Ovary (tissue), 10 donors: ENCODE measurements around the gene MAGEH1. TPM values are rescaled to one million over a fixed set of nuclear protein-coding genes. Genes with fewer than 3 reads are reported as not detected.
"Not testable (repeated sequence)": the region's sequence is repeated elsewhere in the genome, so short reads cannot be mapped to it uniquely, and the experiment has no call there.

Experiments
- DNase-seq, 5 donors: peaks; one replicate each; pipeline ENCODE4 v3.0.0-alpha.2; 2019 to 2020
- H3K27ac ChIP-seq, 2 donors: fragments of 200-600 bp; one replicate each; pipeline versions ENCODE4 v1.5.1 to v1.8.0; 2019 to 2022
- H3K27me3 ChIP-seq: fragments of 200-600 bp; one replicate; pipeline ENCODE4 v1.8.0; 2022
- H3K36me3 ChIP-seq: fragments of 200-600 bp; sonication (generic); one replicate; pipeline ENCODE4 v1.5.1; 2019
- H3K4me1 ChIP-seq: one replicate; pipeline ENCODE4 v1.8.1; 2013; ENCODE audit warnings: mild to moderate bottlenecking, moderate library complexity; ENCODE audit not compliant: insufficient read depth
- H3K4me3 ChIP-seq: fragments of 200-600 bp; sonication (generic); one replicate; pipeline ENCODE4 v1.5.1; 2017
- H3K9me3 ChIP-seq, 2 donors: fragments of 200-600 bp in 1 of 2; sonication (generic) in 1 of 2; one replicate each; pipeline versions ENCODE4 v1.5.1 to v1.8.1; 2013 to 2019; ENCODE audit warnings: mild to moderate bottlenecking in 1 of 2, moderate library complexity in 1 of 2
- EP300 ChIP-seq: sonication (generic); formaldehyde crosslinking; IDR thresholded peaks from one replicate; pipeline ENCODE4 v1.6.1; 2017; ENCODE audit warnings: antibody characterized with exemption
- POLR2A ChIP-seq: fragments of 450-650 bp; IDR thresholded peaks from one replicate; pipeline ENCODE4 v1.6.1; 2017; ENCODE audit warnings: antibody characterized with exemption, mild to moderate bottlenecking, moderate library complexity
- WGBS, 3 donors: extraction: QIAGEN DNeasy Blood & Tissue Kit in 1 of 3; methylation state at CpG; one replicate each; pipeline versions ENCODE4 v1.1.5 to v1.1.7; 2013 to 2017; 5-methylcytosine and 5-hydroxymethylcytosine counted together
- intact Hi-C, 4 donors: fragments of 100-400 bp; cut with DNase I; formaldehyde crosslinking; loops; one replicate each; pipeline versions ENCODE4 v1.11.0 to v1.15.1; 2022 to 2023
- long read RNA-seq, 3 donors: library from polyadenylated mRNA in 2 of 3; unstranded in 2 of 3; transcript quantifications; one replicate each; pipeline ENCODE4 v2.0.0 and lab custom pipeline, GENCODE V29; 2021 to 2026
- polyA plus RNA-seq, 2 donors: library from polyadenylated mRNA; stranded (reverse); fragments of 200-250 nt in 1 of 2; fragments of 350-450 nt in 1 of 2; fragmentation: Illumina TruSeq in 1 of 2; extraction: RNeasy Lipid Tissue Mini Kit (QIAGEN cat#74804) in 1 of 2; gene quantifications; one replicate each; pipeline ENCODE4 v1.2.3, GENCODE V29; 2013 to 2014
- total RNA-seq, 7 donors: library from RNA; depleted of rRNA in 2 of 7; stranded (reverse); fragments of >200 nt in 2 of 7; fragmentation: NEBNext Ultra II Directional in 3 of 7; extraction: Animal tissue kit (Norgen Biotek cat#: 25700) in 3 of 7; gene quantifications; one replicate each; pipeline versions ENCODE4 v1.1.0 to v1.2.4, GENCODE V29; 2016 to 2023
- TF ChIP-seq, protein P1 (sequence below), 3 donors: fragments of 450-650 bp in 2 of 3; fragments of 200-600 bp in 1 of 3; IDR thresholded peaks; one replicate each; pipeline versions ENCODE4 v1.5.1 to v1.8.0; 2016 to 2022; ENCODE audit warnings: antibody characterized with exemption in 3 of 3, mild to moderate bottlenecking in 1 of 3
- donor health status: DM: no; HTN: no; CAD: no; lungs with moderate emphysema.
- donor health status: DM: no; HTN: no; CAD: no.
- donor health status: Bipolar disorder and iron deficiency.
- donor health status: DM: yes; HTN: yes; CAD: no.
- donor health status: DM: no; HTN: no; CAD: no.
- donor health status: DM: yes; HTN: yes; CAD: no.

Gene MAGEH1, protein sequence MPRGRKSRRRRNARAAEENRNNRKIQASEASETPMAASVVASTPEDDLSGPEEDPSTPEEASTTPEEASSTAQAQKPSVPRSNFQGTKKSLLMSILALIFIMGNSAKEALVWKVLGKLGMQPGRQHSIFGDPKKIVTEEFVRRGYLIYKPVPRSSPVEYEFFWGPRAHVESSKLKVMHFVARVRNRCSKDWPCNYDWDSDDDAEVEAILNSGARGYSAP
- 10 to 100 TPM; 28.9 to 47.5 (median 38.4) TPM for total RNA-seq
- polyA plus RNA-seq: 10 to 100 TPM; 30.9 to 38.7 TPM
- long read RNA-seq, donor 1, transcript MAGEH1-201 (1 exons, 1,462 nt): major isoform, 142 of 142 reads
- long read RNA-seq, donor 1, partial matches to known transcripts: 0 of 142 reads
- long read RNA-seq, donor 1, other reads (novel, unspliced or antisense): 0 of 142 reads
- long read RNA-seq, donor 2, transcript MAGEH1-201 (1 exons, 1,462 nt): major isoform, 37 of 37 reads
- long read RNA-seq, donor 2, partial matches to known transcripts: 0 of 37 reads
- long read RNA-seq, donor 2, other reads (novel, unspliced or antisense): 0 of 37 reads
- long read RNA-seq, donor 3, transcript MAGEH1-201 (1 exons, 1,462 nt): major isoform, 56 of 56 reads
- long read RNA-seq, donor 3, partial matches to known transcripts: 0 of 56 reads
- long read RNA-seq, donor 3, other reads (novel, unspliced or antisense): 0 of 56 reads

- TF ChIP-seq EP300: no peak
- no peak for TF ChIP-seq POLR2A
- TF ChIP-seq, protein P1, sequence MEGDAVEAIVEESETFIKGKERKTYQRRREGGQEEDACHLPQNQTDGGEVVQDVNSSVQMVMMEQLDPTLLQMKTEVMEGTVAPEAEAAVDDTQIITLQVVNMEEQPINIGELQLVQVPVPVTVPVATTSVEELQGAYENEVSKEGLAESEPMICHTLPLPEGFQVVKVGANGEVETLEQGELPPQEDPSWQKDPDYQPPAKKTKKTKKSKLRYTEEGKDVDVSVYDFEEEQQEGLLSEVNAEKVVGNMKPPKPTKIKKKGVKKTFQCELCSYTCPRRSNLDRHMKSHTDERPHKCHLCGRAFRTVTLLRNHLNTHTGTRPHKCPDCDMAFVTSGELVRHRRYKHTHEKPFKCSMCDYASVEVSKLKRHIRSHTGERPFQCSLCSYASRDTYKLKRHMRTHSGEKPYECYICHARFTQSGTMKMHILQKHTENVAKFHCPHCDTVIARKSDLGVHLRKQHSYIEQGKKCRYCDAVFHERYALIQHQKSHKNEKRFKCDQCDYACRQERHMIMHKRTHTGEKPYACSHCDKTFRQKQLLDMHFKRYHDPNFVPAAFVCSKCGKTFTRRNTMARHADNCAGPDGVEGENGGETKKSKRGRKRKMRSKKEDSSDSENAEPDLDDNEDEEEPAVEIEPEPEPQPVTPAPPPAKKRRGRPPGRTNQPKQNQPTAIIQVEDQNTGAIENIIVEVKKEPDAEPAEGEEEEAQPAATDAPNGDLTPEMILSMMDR (IDR thresholded peaks at IDR 0.05): no peak
- intact Hi-C loops: no loop called here
- Histone ChIP-seq H3K9me3 (no peaks in the 10 kb centered on the region), H3K27me3 (no peaks in the 10 kb centered on the region), H3K36me3 (no peaks in the 10 kb centered on the region), H3K4me3 (peak within 1 kb of the TSS; percentile 75), H3K27ac (peak within 1 kb of the TSS; percentile 60 to 80), H3K4me1 (no peaks in the 10 kb centered on the region)
- DNase-seq: peak; percentile 74 to 81 (median 79)
- WGBS, 3 donors: 24 to 45% (median 38%) methylated on average over 42 to 43 of the region's 43 CpGs
Measured at GRCh38 chrX:55451990-55452832, at the start of gene MAGEH1. MAGEH1 (plus strand) TSS chrX:55452127; CDS start chrX:55452375, 248 bp downstream.

- intact Hi-C loops, H3K27me3 ChIP-seq, DNase-seq, H3K4me1 ChIP-seq, H3K9me3 ChIP-seq, H3K27ac ChIP-seq, H3K4me3 ChIP-seq, H3K36me3 ChIP-seq: not testable (repeated sequence)
- WGBS, 3 donors: 69 to 78% (median 76%) methylated on average over 4 of the region's 4 CpGs
Measured at GRCh38 chrX:55427079-55427478, 24.8 kb upstream of the MAGEH1 start.

DNA sequence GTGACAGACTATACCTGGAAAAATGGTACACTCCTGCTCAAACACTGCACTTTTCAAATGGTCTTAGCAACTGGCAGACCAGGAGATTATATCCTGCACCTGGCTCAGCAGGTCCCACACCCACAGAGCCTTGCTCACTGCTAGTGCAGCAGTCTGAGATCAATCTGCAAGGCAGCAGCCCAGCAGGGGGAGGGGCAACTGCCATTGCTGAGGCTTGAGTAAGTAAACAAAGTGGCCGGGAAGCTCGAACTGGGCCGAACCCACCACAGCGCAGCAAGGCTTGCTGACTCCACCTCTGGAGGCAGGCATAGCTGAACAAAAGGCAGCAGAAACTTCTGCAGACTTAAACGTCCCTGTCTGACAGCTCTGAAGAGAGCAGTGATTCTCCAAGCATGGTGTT lies 8.5 kb upstream of the MAGEH1 start:
- H3K4me1 ChIP-seq, H3K36me3 ChIP-seq, intact Hi-C loops, H3K4me3 ChIP-seq, DNase-seq, H3K27ac ChIP-seq, H3K27me3 ChIP-seq, H3K9me3 ChIP-seq: not testable (repeated sequence)
- WGBS, 3 donors: 64 to 78% (median 73%) methylated on average over 5 of the region's 5 CpGs

GRCh38 chrX:55450259-55450658 lies 1.7 kb upstream of the MAGEH1 start:
- 17 to 25% (median 19%) methylated on average over 5 of the region's 5 CpGs for WGBS, 3 donors
- intact Hi-C loops: no loop called here
- no peak overlapping the region for H3K4me3 ChIP-seq
- no peaks in the 10 kb centered on the region for H3K9me3 ChIP-seq
- peak in 1 of 5 donors; percentile 21 for DNase-seq
- TF ChIP-seq EP300 (no peak), POLR2A (no peak)
- TF ChIP-seq, protein P1 (IDR thresholded peaks at IDR 0.05): no peak
- no peaks in the 10 kb centered on the region for H3K36me3 ChIP-seq
- H3K27ac ChIP-seq: no peak overlapping the region
- no peaks in the 10 kb centered on the region for H3K4me1 ChIP-seq
- no peaks in the 10 kb centered on the region for H3K27me3 ChIP-seq

GRCh38 chrX:55451141-55451540 lies 786 bp upstream of the MAGEH1 start:
- Histone ChIP-seq H3K27ac (no peak overlapping the region), H3K27me3 (no peaks in the 10 kb centered on the region), H3K9me3 (no peaks in the 10 kb centered on the region), H3K4me1 (no peaks in the 10 kb centered on the region), H3K4me3 (peak overlapping the region; percentile 75), H3K36me3 (no peaks in the 10 kb centered on the region)
- intact Hi-C loops: no loop called here
- WGBS, 3 donors: 48 to 57% (median 48%) methylated on average over 2 of the region's 2 CpGs
- TF ChIP-seq EP300 (no peak), POLR2A (no peak)
- TF ChIP-seq, protein P1 (IDR thresholded peaks at IDR 0.05): no peak
- DNase-seq: no peak
